ENCODE measurements around the gene IDI1.

The IDI1 gene

GRCh38 chr10:992467-992866 is 56.5 kb downstream of the IDI1 start:
- DNase-seq: no peak

GRCh38 chr10:990808-991207 is 58.1 kb downstream of the IDI1 start:
- no peak for DNase-seq

Measured in midbrain (tissue), 1 donor.